H9 (cell line): ENCODE results near the gene MTHFS. TPM values are rescaled to one million over a fixed set of nuclear protein-coding genes. Genes with fewer than 3 reads are reported as not detected.

Experiments used
- DNase-seq: peaks from one replicate; pipeline ENCODE4 v3.0.0-alpha.2; 2017
- H2AFZ ChIP-seq: one replicate; pipeline ENCODE4 v1.6.1; 2013; ENCODE audit warnings: mild to moderate bottlenecking, low read length, control low read depth, moderate library complexity
- H2AK5ac ChIP-seq: 2 replicates; pipeline ENCODE4 v1.6.1; 2013; ENCODE audit warnings: low read length, control low read depth, mixed read lengths; ENCODE audit not compliant: insufficient read length
- H2BK120ac ChIP-seq: one replicate; pipeline ENCODE4 v1.6.1; 2013; ENCODE audit warnings: low read depth, mild to moderate bottlenecking, low read length, control low read depth, inconsistent platforms; ENCODE audit not compliant: poor library complexity, severe bottlenecking
- H2BK12ac ChIP-seq: 2 replicates; pipeline ENCODE4 v1.6.1; 2013; ENCODE audit warnings: low read length, control low read depth, mixed read lengths, low read depth; ENCODE audit not compliant: insufficient read length
- H2BK15ac ChIP-seq: 2 replicates; pipeline ENCODE4 v1.6.1; 2013; ENCODE audit warnings: low read depth, low read length, control low read depth
- H2BK20ac ChIP-seq: one replicate; pipeline ENCODE4 v1.6.1; 2013; ENCODE audit warnings: low read depth, mild to moderate bottlenecking, low read length, control low read depth, inconsistent platforms; ENCODE audit not compliant: poor library complexity, severe bottlenecking
- H2BK5ac ChIP-seq: 2 replicates; pipeline ENCODE4 v1.6.1; 2013; ENCODE audit warnings: low read length, control low read depth, mixed read lengths; ENCODE audit not compliant: insufficient read length
- H3K14ac ChIP-seq: 2 replicates; pipeline ENCODE4 v1.6.1; 2013; ENCODE audit warnings: low read length, control low read depth; ENCODE audit not compliant: insufficient read depth
- H3K18ac ChIP-seq: 2 replicates; pipeline ENCODE4 v1.6.1; 2013; ENCODE audit warnings: low read depth, mild to moderate bottlenecking, mixed read lengths, low read length, control low read depth; ENCODE audit not compliant: insufficient read length
- H3K23ac ChIP-seq: 2 replicates; pipeline ENCODE4 v1.6.1; 2013; ENCODE audit warnings: low read length, control low read depth, mixed read lengths, low read depth; ENCODE audit not compliant: insufficient read length
- H3K23me2 ChIP-seq: 2 replicates; pipeline ENCODE4 v1.6.1; 2013; ENCODE audit warnings: low read depth, mild to moderate bottlenecking, mixed read lengths, low read length, control low read depth; ENCODE audit not compliant: insufficient read length, poor library complexity, severe bottlenecking
- H3K27ac ChIP-seq: 2 replicates; pipeline ENCODE4 v1.5.1; 2013; ENCODE audit warnings: low read length, control low read depth, mixed read lengths, low read depth; ENCODE audit not compliant: insufficient read length
- H3K27me3 ChIP-seq: 2 replicates; pipeline ENCODE4 v1.6.1; 2013; ENCODE audit warnings: low read length, control low read depth, inconsistent platforms; ENCODE audit not compliant: insufficient read depth
- H3K4ac ChIP-seq: 2 replicates; pipeline ENCODE4 v1.6.1; 2013; ENCODE audit warnings: low read depth, mild to moderate bottlenecking, control low read depth, inconsistent platforms, low read length, moderate library complexity
- H3K4me1 ChIP-seq: 2 replicates; pipeline ENCODE4 v1.6.1; 2013; ENCODE audit warnings: low read length, control low read depth, inconsistent platforms; ENCODE audit not compliant: insufficient read depth
- H3K4me2 ChIP-seq: 2 replicates; pipeline ENCODE4 v1.6.1; 2013; ENCODE audit warnings: low read length, control low read depth, mixed read lengths; ENCODE audit not compliant: insufficient read length, insufficient read depth
- H3K56ac ChIP-seq: 2 replicates; pipeline ENCODE4 v1.6.1; 2013; ENCODE audit warnings: low read depth, mild to moderate bottlenecking, mixed read lengths, low read length, control low read depth; ENCODE audit not compliant: insufficient read length
- H3K79me1 ChIP-seq: 2 replicates; pipeline ENCODE4 v1.6.1; 2013; ENCODE audit warnings: low read depth, mild to moderate bottlenecking, moderate library complexity, low read length, control low read depth, inconsistent platforms; ENCODE audit not compliant: insufficient read depth, poor library complexity, severe bottlenecking
- H3K79me2 ChIP-seq: 2 replicates; pipeline ENCODE4 v1.6.1; 2013; ENCODE audit warnings: low read length, control low read depth, inconsistent platforms; ENCODE audit not compliant: insufficient read depth
- H3K9ac ChIP-seq: 2 replicates; pipeline ENCODE4 v1.6.1; 2013; ENCODE audit warnings: low read length, control low read depth, mixed read lengths; ENCODE audit not compliant: insufficient read length; ENCODE audit errors: extremely low read depth
- H3K9me3 ChIP-seq: one replicate; pipeline ENCODE4 v1.6.1; 2013; ENCODE audit warnings: low read depth, low read length, inconsistent platforms; ENCODE audit not compliant: control insufficient read depth
- H3T11ph ChIP-seq: one replicate; pipeline ENCODE4 v1.6.1; 2013; ENCODE audit warnings: mild to moderate bottlenecking, low read length, control low read depth, inconsistent platforms
- H4K20me1 ChIP-seq: one replicate; pipeline ENCODE4 v1.6.1; 2013; ENCODE audit not compliant: control insufficient read depth, insufficient read length, insufficient read depth
- H4K5ac ChIP-seq: 2 replicates; pipeline ENCODE4 v1.6.1; 2013; ENCODE audit warnings: low read depth, mild to moderate bottlenecking, mixed read lengths, low read length, control low read depth; ENCODE audit not compliant: insufficient read length
- H4K8ac ChIP-seq: replicated peaks from 2 replicates; pipeline ENCODE4 v1.6.1; 2013; ENCODE audit warnings: low read length, control low read depth, mixed read lengths, low read depth; ENCODE audit not compliant: insufficient read length
- H4K91ac ChIP-seq: 2 replicates; pipeline ENCODE4 v1.6.1; 2013; ENCODE audit warnings: low read depth, mild to moderate bottlenecking, moderate library complexity, mixed read lengths, low read length, control low read depth; ENCODE audit not compliant: insufficient read length
- H3K27ac Mint-ChIP-seq, 3 experiments: 2 replicates in 2 of 3; 3 replicates in 1 of 3; pipeline ENCODE4 v1.8.0; 2020 to 2021; ENCODE audit warnings: mixed read lengths in 3 of 3, mild to moderate bottlenecking in 1 of 3, moderate library complexity in 1 of 3
- H3K27me3 Mint-ChIP-seq: 2 replicates; pipeline ENCODE4 v1.8.0; 2021; ENCODE audit warnings: low read depth, mild to moderate bottlenecking, moderate library complexity, mixed read lengths
- H3K36me3 Mint-ChIP-seq, 3 experiments: 2 replicates in 2 of 3; 3 replicates in 1 of 3; pipeline ENCODE4 v1.8.0; 2020 to 2021; ENCODE audit warnings: low read depth in 3 of 3, mixed read lengths in 3 of 3; ENCODE audit not compliant: insufficient read depth in 1 of 3
- H3K4me1 Mint-ChIP-seq, 2 experiments: 2 replicates each; pipeline ENCODE4 v1.8.0; 2020; ENCODE audit warnings: mixed read lengths in 2 of 2
- H3K4me3 Mint-ChIP-seq, 2 experiments: 2 replicates in 1 of 2; 3 replicates in 1 of 2; pipeline ENCODE4 v1.8.0; 2020 to 2021; ENCODE audit warnings: mild to moderate bottlenecking in 2 of 2, mixed read lengths in 2 of 2, moderate library complexity in 1 of 2
- H3K9me3 Mint-ChIP-seq, 2 experiments: 2 replicates in 1 of 2; 3 replicates in 1 of 2; pipeline ENCODE4 v1.8.0; 2020; ENCODE audit warnings: mild to moderate bottlenecking in 2 of 2, mixed read lengths in 2 of 2, moderate library complexity in 1 of 2
- CTCF ChIP-seq: fragments of 200-600 bp; sonication (generic); conservative IDR thresholded peaks from 3 replicates; pipeline ENCODE4 v1.8.0; 2021; ENCODE audit warnings: antibody characterized with exemption, mild to moderate bottlenecking
- WGBS: extraction: QIAGEN DNeasy Blood & Tissue Kit; methylation state at CpG from one replicate; pipeline ENCODE4 v1.1.7; 2013; ENCODE audit warnings: missing lambda C conversion rate, low lambda C conversion rate, mixed read lengths; ENCODE audit not compliant: insufficient read length; ENCODE audit errors: extremely low coverage; 5-methylcytosine and 5-hydroxymethylcytosine counted together
- total RNA-seq: library from RNA; stranded (reverse); gene quantifications from 2 replicates; pipeline ENCODE4 v1.2.1, GENCODE V29; 2021

MTHFS gene
- total RNA-seq, 1 experiment from 2014 or later: 36.9 TPM

GRCh38 chr15:79868554-79868953, 28.3 kb downstream of the MTHFS start:
- Histone ChIP-seq H2BK15ac (no peak overlapping the region), H3T11ph (no peak overlapping the region), H2AFZ (no peak overlapping the region), H3K4me2 (no peak overlapping the region), H3K79me1 (no peaks in the 10 kb centered on the region), H2BK12ac (no peak overlapping the region), H4K20me1 (no peaks in the 10 kb centered on the region), H4K8ac (no peak overlapping the region), H4K91ac (no peak overlapping the region), H2BK5ac (no peak overlapping the region), H3K9ac (no peak overlapping the region), H2BK120ac (no peak overlapping the region), H3K27me3 (0 out of 2 replicates have a peak, but pooled peaks cover 2% of the 10 kb centered on the region), H3K4ac (no peak overlapping the region), H2BK20ac (no peak overlapping the region), H3K23ac (no peak overlapping the region), H3K56ac (no peak overlapping the region), H3K79me2 (no peaks in the 10 kb centered on the region), H4K5ac (no peak overlapping the region), H3K14ac (no peak overlapping the region), H3K4me1 (no peaks in the 10 kb centered on the region), H3K9me3 (peaks cover 7% of the 10 kb centered on the region), H3K27ac (no peak overlapping the region), H2AK5ac (no peak overlapping the region), H3K18ac (no peak overlapping the region), H3K23me2 (no peaks in the 10 kb centered on the region)
- no CpG with 5 or more reads among the region's 2 CpGs for WGBS
- no peak overlapping the region for H3K4me3 Mint-ChIP-seq
- no peak for DNase-seq
- peaks cover 10 to 33% (median 25%) of the 10 kb centered on the region in 3 experiments for H3K36me3 Mint-ChIP-seq
- TF ChIP-seq CTCF: no peak
- peaks cover 0 to 3% of the 10 kb centered on the region in 2 experiments; a peak in 2 of 5 replicates for H3K9me3 Mint-ChIP-seq
- H3K4me1 Mint-ChIP-seq: peaks cover 7% of the 10 kb centered on the region in 2 experiments
- no peak overlapping the region for H3K27ac Mint-ChIP-seq
- H3K27me3 Mint-ChIP-seq: no peaks in the 10 kb centered on the region
